Choroid plexus epithelial cell (primary cell): Measurements from ENCODE around the gene ERMP1.

Experiments
- DNase-seq: peaks from one replicate; pipeline ENCODE4 v3.0.0-alpha.2; 2010; ENCODE audit warnings: low read depth
- H3K4me3 ChIP-seq: 2 replicates; pipeline ENCODE4 v1.5.1; 2011; ENCODE audit warnings: low read depth, mild to moderate bottlenecking, control low read depth, low read length, moderate library complexity
- TF ChIP-seq, protein P1 (sequence below): conservative IDR thresholded peaks from 2 replicates; pipeline ENCODE4 v1.5.1; 2011; ENCODE audit warnings: low read depth, mild to moderate bottlenecking, control low read depth, inconsistent platforms, low read length, moderate library complexity

The ERMP1 gene

GRCh38 chr9:5845157-5845531, 12.2 kb upstream of the ERMP1 start:
- TF ChIP-seq, protein P1, sequence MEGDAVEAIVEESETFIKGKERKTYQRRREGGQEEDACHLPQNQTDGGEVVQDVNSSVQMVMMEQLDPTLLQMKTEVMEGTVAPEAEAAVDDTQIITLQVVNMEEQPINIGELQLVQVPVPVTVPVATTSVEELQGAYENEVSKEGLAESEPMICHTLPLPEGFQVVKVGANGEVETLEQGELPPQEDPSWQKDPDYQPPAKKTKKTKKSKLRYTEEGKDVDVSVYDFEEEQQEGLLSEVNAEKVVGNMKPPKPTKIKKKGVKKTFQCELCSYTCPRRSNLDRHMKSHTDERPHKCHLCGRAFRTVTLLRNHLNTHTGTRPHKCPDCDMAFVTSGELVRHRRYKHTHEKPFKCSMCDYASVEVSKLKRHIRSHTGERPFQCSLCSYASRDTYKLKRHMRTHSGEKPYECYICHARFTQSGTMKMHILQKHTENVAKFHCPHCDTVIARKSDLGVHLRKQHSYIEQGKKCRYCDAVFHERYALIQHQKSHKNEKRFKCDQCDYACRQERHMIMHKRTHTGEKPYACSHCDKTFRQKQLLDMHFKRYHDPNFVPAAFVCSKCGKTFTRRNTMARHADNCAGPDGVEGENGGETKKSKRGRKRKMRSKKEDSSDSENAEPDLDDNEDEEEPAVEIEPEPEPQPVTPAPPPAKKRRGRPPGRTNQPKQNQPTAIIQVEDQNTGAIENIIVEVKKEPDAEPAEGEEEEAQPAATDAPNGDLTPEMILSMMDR = no peak
- DNase-seq = no peak
- H3K4me3 ChIP-seq = no peak overlapping the region

- TF ChIP-seq, protein P1 = peak; percentile 3
- H3K4me3 ChIP-seq = no peak overlapping the region
- peak; percentile 64 for DNase-seq
Measured at GRCh38 chr9:5843794-5844471, 11.0 kb upstream of the ERMP1 start.

GRCh38 chr9:5842929-5843793, 10.2 kb upstream of the ERMP1 start:
- TF ChIP-seq, protein P1 = no peak
- H3K4me3 ChIP-seq = no peak overlapping the region
- no peak for DNase-seq

- DNase-seq = no peak
- H3K4me3 ChIP-seq = no peak overlapping the region
- TF ChIP-seq, protein P1 = no peak
Measured at GRCh38 chr9:5841771-5842573, 9.1 kb upstream of the ERMP1 start.

- TF ChIP-seq, protein P1 = no peak
- H3K4me3 ChIP-seq = no peak overlapping the region
- no peak for DNase-seq
Measured at GRCh38 chr9:5840788-5841187, 7.9 kb upstream of the ERMP1 start.

DNA sequence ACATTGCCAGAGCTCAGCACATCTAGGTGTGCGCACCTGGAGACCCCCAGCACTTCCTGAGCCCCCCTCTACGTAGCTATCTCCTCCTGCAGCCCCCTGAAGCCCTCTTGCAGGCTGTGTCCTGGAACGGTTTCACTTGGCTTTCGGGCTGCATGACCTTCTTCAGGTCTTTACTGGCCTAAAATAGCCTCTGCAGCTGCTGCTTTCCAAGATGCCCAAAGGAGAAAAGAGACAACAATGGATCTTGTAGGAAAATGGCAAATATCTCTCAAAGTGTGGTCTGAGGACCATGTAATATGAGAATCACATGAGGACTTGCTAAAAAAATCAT, 6.6 kb upstream of the ERMP1 start:
- no peak overlapping the region for H3K4me3 ChIP-seq
- no peak for DNase-seq
- TF ChIP-seq, protein P1 = no peak
